Lung (tissue), 12 donors: ENCODE data around the gene DNMT3A. TPM values are rescaled to one million over a fixed set of nuclear protein-coding genes. Genes with fewer than 3 reads are reported as not detected.

Experiments
- ATAC-seq: fragments of 200-7000 bp; cut with Tn5 transposase; one replicate; pipeline ENCODE4 v1.9.1; 2020; ENCODE audit warnings: moderate number of reproducible peaks; ENCODE audit not compliant: insufficient read depth, low FRiP score
- DNase-seq, 3 donors: peaks; one replicate each; pipeline ENCODE4 v3.0.0-alpha.2; 2013 to 2017
- H3K27ac ChIP-seq, 2 donors: one replicate each; pipeline ENCODE4 v1.5.1; 2013; ENCODE audit warnings: mild to moderate bottlenecking in 2 of 2, moderate library complexity in 2 of 2, control low read depth in 1 of 2, inconsistent platforms in 1 of 2, low read depth in 1 of 2, low read length in 1 of 2
- H3K27me3 ChIP-seq, 3 donors: one replicate each; pipeline ENCODE4 v1.5.1; 2013; ENCODE audit warnings: low read length in 2 of 3; ENCODE audit not compliant: control insufficient read depth in 3 of 3, insufficient read depth in 3 of 3
- H3K36me3 ChIP-seq, 4 donors: one replicate each; pipeline ENCODE4 v1.5.1; 2013; ENCODE audit warnings: low read length in 4 of 4, mild to moderate bottlenecking in 1 of 4, moderate library complexity in 1 of 4; ENCODE audit not compliant: control insufficient read depth in 4 of 4, insufficient read depth in 4 of 4
- H3K4me1 ChIP-seq, 5 donors: one replicate each; pipeline ENCODE4 v1.5.1; 2013; ENCODE audit warnings: low read length in 5 of 5, mild to moderate bottlenecking in 2 of 5, moderate library complexity in 1 of 5; ENCODE audit not compliant: control insufficient read depth in 5 of 5, insufficient read depth in 5 of 5
- H3K4me3 ChIP-seq: one replicate; pipeline ENCODE4 v1.5.1; 2013; ENCODE audit warnings: mild to moderate bottlenecking, control low read depth, moderate library complexity
- H3K9ac ChIP-seq, 2 donors: one replicate each; pipeline ENCODE4 v1.5.1; 2013; ENCODE audit warnings: low read length in 2 of 2, control low read depth in 1 of 2; ENCODE audit not compliant: insufficient read depth in 1 of 2
- H3K9me3 ChIP-seq, 4 donors: one replicate each; pipeline ENCODE4 v1.5.1; 2013; ENCODE audit warnings: low read length in 3 of 4, mild to moderate bottlenecking in 1 of 4, moderate library complexity in 1 of 4; ENCODE audit not compliant: control insufficient read depth in 4 of 4, insufficient read depth in 3 of 4
- WGBS, 2 donors: extraction: QIAGEN DNeasy Blood & Tissue Kit; methylation state at CpG; one replicate each; pipeline ENCODE4 v1.1.7; 2013; 5-methylcytosine and 5-hydroxymethylcytosine counted together
- polyA plus RNA-seq, 2 donors: library from polyadenylated mRNA; stranded (reverse); fragments of 200-250 nt; gene quantifications; one replicate each; pipeline ENCODE4 v1.2.1, GENCODE V29; 2013
- total RNA-seq, 2 donors: library from RNA; depleted of rRNA in 1 of 2; stranded (reverse); fragments of >200 nt in 1 of 2; gene quantifications; one replicate each; pipeline ENCODE4 v1.2.1, GENCODE V29; 2014 to 2021
- TF ChIP-seq, protein P1 (sequence below): IDR thresholded peaks from 2 replicates; pipeline ENCODE4 v1.5.1; 2012; ENCODE audit warnings: mild to moderate bottlenecking; ENCODE audit errors: control extremely low read depth, extremely low read depth
- donor health status: control.
- donor health status: control.
- donor health status: Bipolar disorder and iron deficiency.
- donor health status: healthy.
- donor health status: DM: yes; HTN: yes; CAD: no.

DNMT3A gene
- total and polyA plus RNA-seq, 4 donors = 9.2 to 61.0 (median 26.9) TPM

DNA sequence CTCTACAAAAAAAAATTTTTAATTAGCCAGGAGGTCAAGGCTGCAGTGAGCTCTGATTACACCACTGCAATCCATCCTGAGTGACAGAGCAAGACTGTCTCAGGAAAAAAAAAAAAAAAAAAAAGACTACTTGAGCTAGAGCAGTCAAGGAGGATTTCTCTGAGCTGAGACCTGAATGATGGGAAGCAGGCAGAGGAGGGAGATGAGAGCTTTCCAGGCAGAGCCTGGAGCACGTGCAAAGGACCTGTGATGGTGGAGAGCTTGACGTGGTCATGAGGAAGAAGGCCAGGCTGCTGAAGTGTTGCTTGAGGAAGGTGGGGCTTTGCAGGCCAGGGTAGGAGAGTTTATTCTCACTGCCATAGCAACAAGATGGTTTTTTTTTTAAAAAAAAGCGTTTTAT is 121.4 kb downstream of the DNMT3A start:
- Histone ChIP-seq H3K4me3 (no peak overlapping the region), H3K9me3 (no peaks in the 10 kb centered on the region), H3K9ac (no peak overlapping the region), H3K27ac (no peak overlapping the region), H3K36me3 (no peaks in the 10 kb centered on the region), H3K4me1 (no peaks in the 10 kb centered on the region), H3K27me3 (no peaks in the 10 kb centered on the region)
- ATAC-seq = no peak
- TF ChIP-seq, protein P1, sequence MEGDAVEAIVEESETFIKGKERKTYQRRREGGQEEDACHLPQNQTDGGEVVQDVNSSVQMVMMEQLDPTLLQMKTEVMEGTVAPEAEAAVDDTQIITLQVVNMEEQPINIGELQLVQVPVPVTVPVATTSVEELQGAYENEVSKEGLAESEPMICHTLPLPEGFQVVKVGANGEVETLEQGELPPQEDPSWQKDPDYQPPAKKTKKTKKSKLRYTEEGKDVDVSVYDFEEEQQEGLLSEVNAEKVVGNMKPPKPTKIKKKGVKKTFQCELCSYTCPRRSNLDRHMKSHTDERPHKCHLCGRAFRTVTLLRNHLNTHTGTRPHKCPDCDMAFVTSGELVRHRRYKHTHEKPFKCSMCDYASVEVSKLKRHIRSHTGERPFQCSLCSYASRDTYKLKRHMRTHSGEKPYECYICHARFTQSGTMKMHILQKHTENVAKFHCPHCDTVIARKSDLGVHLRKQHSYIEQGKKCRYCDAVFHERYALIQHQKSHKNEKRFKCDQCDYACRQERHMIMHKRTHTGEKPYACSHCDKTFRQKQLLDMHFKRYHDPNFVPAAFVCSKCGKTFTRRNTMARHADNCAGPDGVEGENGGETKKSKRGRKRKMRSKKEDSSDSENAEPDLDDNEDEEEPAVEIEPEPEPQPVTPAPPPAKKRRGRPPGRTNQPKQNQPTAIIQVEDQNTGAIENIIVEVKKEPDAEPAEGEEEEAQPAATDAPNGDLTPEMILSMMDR = no peak
- 83 to 85% methylated on average over 3 of the region's 3 CpGs for WGBS, 2 donors
- no peak for DNase-seq

DNA sequence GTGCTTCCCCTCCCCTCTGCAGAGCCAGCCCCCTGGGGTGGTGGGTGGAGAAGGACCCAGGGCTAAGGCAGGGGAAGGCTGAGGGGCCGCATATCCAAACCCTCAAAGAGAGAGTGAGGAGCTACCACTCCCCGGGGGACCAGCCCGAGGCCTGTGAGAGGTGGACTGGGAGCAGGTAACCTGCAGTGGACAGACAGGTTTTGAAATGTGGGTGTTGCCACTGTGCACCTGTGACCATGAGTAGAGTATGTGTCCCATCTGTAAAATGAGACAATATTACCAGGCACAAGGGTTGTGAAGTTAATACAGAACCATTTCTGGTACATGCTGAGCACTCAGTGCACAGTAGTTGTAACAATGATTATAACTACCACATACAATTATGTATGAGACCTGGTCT is 122.1 kb downstream of the DNMT3A start:
- H3K4me3 ChIP-seq = no peak overlapping the region
- TF ChIP-seq, protein P1 = no peak
- no peak overlapping the region for H3K9ac ChIP-seq
- ATAC-seq (no peak), DNase-seq (no peak)
- 74 to 90% methylated on average over 3 of the region's 3 CpGs for WGBS, 2 donors
- H3K36me3 ChIP-seq = no peaks in the 10 kb centered on the region
- no peaks in the 10 kb centered on the region for H3K9me3 ChIP-seq
- H3K4me1 ChIP-seq = no peaks in the 10 kb centered on the region
- H3K27ac ChIP-seq = no peak overlapping the region
- no peaks in the 10 kb centered on the region for H3K27me3 ChIP-seq

DNA sequence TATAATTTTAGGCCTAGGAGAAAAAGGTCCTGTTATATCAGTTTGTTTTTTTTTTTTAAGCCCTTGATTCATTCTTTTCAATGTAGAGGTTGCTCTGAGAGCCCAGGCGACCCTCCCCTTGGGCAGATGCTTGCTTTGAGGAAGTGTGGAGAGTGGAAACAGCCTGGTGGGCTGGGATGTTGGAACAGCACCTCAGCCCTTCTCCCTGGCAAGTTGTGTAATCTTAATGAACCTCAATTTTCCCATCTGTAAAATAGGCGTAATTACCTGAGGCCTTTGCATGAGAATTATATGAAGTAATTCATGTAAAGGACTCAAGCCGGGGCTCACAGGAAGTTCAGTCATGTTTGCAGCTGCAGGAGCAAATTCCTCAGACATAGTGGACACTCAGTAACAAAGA is 123.6 kb downstream of the DNMT3A start:
- peaks cover 0 to 3% (median 0%) of the 10 kb centered on the region in 5 donors for H3K4me1 ChIP-seq
- H3K36me3 ChIP-seq = no peaks in the 10 kb centered on the region
- no peak overlapping the region for H3K27ac ChIP-seq
- H3K9me3 ChIP-seq = no peaks in the 10 kb centered on the region
- TF ChIP-seq, protein P1 = no peak
- no peaks in the 10 kb centered on the region for H3K27me3 ChIP-seq
- ATAC-seq = no peak
- 89 to 90% methylated on average over 3 of the region's 3 CpGs for WGBS, 2 donors
- H3K9ac ChIP-seq = no peak overlapping the region
- H3K4me3 ChIP-seq = no peak overlapping the region
- no peak for DNase-seq
